HL-60/S4 treated with retinoic acid at 250 ng/mL for 4 days and 3 days (cell line): ENCODE results near the gene ASIC2.

Experiments
- in situ Hi-C: fragments of 300-500 bp; cut with MboI; formaldehyde crosslinking; loops from 2 replicates; pipeline ENCODE4 v1.7.0; 2022; ENCODE audit warnings: low sequenced_read_pairs

ASIC2 gene

GRCh38 chr17:33080091-33080490, 213.0 kb downstream of the ASIC2 start:
- in situ Hi-C loops = no loop called here

- in situ Hi-C loops = no loop called here
Measured at GRCh38 chr17:33079201-33079600, 213.9 kb downstream of the ASIC2 start.

- in situ Hi-C loops = no loop called here
Measured at GRCh38 chr17:33076979-33077378, 216.1 kb downstream of the ASIC2 start.

- in situ Hi-C loops = no loop called here
Measured at GRCh38 chr17:33073416-33073815, 219.7 kb downstream of the ASIC2 start.

GRCh38 chr17:33072421-33073161, 220.5 kb downstream of the ASIC2 start:
- in situ Hi-C loops = no loop called here

- in situ Hi-C loops = no loop called here
Measured at GRCh38 chr17:33071656-33072055, 221.4 kb downstream of the ASIC2 start.

- in situ Hi-C loops = no loop called here
Measured at GRCh38 chr17:33057564-33057963, 235.5 kb downstream of the ASIC2 start.

- in situ Hi-C loops = no loop called here
Measured at GRCh38 chr17:33056399-33057146, 236.5 kb downstream of the ASIC2 start.

- in situ Hi-C loops = no loop called here
Measured at GRCh38 chr17:33055746-33056145, 237.3 kb downstream of the ASIC2 start.

GRCh38 chr17:33055171-33055611, 237.9 kb downstream of the ASIC2 start:
- in situ Hi-C loops = no loop called here

- in situ Hi-C loops = no loop called here
Measured at GRCh38 chr17:33054412-33054811, 238.7 kb downstream of the ASIC2 start.

- in situ Hi-C loops = no loop called here
Measured at GRCh38 chr17:33053676-33054075, 239.4 kb downstream of the ASIC2 start.

GRCh38 chr17:33052856-33053255, 240.2 kb downstream of the ASIC2 start:
- in situ Hi-C loops = no loop called here

GRCh38 chr17:33050611-33051140, 242.4 kb downstream of the ASIC2 start:
- in situ Hi-C loops = no loop called here

- in situ Hi-C loops = no loop called here
Measured at GRCh38 chr17:33049781-33050414, 243.2 kb downstream of the ASIC2 start.

GRCh38 chr17:33046361-33047255, 246.5 kb downstream of the ASIC2 start:
- in situ Hi-C loops = no loop called here

GRCh38 chr17:33045216-33045615, 247.9 kb downstream of the ASIC2 start:
- in situ Hi-C loops = no loop called here

GRCh38 chr17:33044771-33045170, 248.3 kb downstream of the ASIC2 start:
- in situ Hi-C loops = no loop called here

GRCh38 chr17:33040461-33040860, 252.6 kb downstream of the ASIC2 start:
- in situ Hi-C loops = no loop called here

- in situ Hi-C loops = no loop called here
Measured at GRCh38 chr17:33039874-33040273, 253.2 kb downstream of the ASIC2 start.

GRCh38 chr17:33038740-33039139, 254.4 kb downstream of the ASIC2 start:
- in situ Hi-C loops = no loop called here
